Measurements from ENCODE around the gene CHKA. TPM values are rescaled to one million over a fixed set of nuclear protein-coding genes. Genes with fewer than 3 reads are reported as not detected.

The CHKA gene
- total and polyA plus RNA-seq, 9 of the 15 experiments (the other 6 are each of a cell fraction or from before 2014, with no cell fraction given) = 3.6 to 37.0 (median 30.2) TPM

DNA sequence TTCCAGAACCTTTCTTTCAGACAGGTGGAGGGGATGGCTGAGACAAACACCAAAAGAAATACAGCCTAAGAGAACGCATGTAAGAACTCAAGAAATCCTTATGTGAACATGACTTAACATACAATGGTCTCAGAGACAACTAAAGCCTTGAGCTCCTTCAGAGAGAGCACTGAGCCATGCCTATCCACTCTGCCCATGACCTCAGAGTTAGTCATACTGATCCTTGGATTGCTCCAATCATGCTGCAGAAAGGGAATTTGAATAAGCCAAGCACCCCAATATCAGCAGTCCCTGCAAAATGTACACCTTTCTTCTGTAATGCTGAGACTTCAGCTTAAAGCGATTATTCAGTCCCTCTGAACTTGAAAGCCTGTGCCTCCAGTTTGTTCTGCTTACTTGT lies 43.2 kb upstream of the CHKA start:
- DNase-seq (ENCODE audit: extremely low read depth in 1 of 4, low spot score in 3 of 4) (no peak), FAIRE-seq (peak; percentile 29), ATAC-seq (no peak)
- TF ChIP-seq RBM15 (IDR thresholded peaks at IDR 0.05; ENCODE audit: insufficient read depth, low read length) (no peak), POLR2A (conservative IDR thresholded peaks at IDR 0.05) (0 out of 2 replicates have a peak, but pooled peaks have one; percentile 19), POLR2AphosphoS5 (IDR thresholded peaks at IDR 0.05; ENCODE audit: control insufficient read depth, insufficient read depth, low read depth, low read length) (peak; percentile 31; the same call in 1 of the 2 replicates), FOSL1 (tag; conservative IDR thresholded peaks at IDR 0.05) (peak; percentile 67)
- TF ChIP-seq, protein P1, sequence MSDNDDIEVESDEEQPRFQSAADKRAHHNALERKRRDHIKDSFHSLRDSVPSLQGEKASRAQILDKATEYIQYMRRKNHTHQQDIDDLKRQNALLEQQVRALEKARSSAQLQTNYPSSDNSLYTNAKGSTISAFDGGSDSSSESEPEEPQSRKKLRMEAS (CRISPR knock-in tag; IDR thresholded peaks at IDR 0.05) = no peak
- BruUV-seq (replicated peaks) = no TSS peak
- Histone ChIP-seq H3K36me3 (ENCODE audit: control insufficient read depth, insufficient read depth, low read length) (peaks cover 31% of the 10 kb centered on the region), H3K79me2 (ENCODE audit: control insufficient read depth, insufficient read depth, low read length) (no peaks in the 10 kb centered on the region), H3K27me3 (ENCODE audit: control insufficient read depth in 2 of 2, insufficient read depth in 2 of 2, low read length in 2 of 2) (no peaks in the 10 kb centered on the region), H2AFZ (ENCODE audit: low read depth, low read length) (no peak overlapping the region), H3K4me1 (replicated peaks in 1 of 2; ENCODE audit: control insufficient read depth in 2 of 2, insufficient read depth in 2 of 2, low read length in 2 of 2) (no peaks in the 10 kb centered on the region), H3K4me2 (ENCODE audit: insufficient read depth, low read length) (no peak overlapping the region), H3K4me3 (no peak overlapping the region), H3K9ac (ENCODE audit: insufficient read depth in 1 of 2, low read depth in 2 of 2, low read length in 2 of 2) (no peak overlapping the region), H3K9me3 (replicated peaks; ENCODE audit: control insufficient read depth, insufficient read depth, low read depth, low read length) (no peaks in the 10 kb centered on the region), H4K20me1 (replicated peaks; ENCODE audit: control insufficient read depth, insufficient read depth, low read length) (no peaks in the 10 kb centered on the region), H3K27ac (ENCODE audit: extremely low read depth, low read depth, low read length) (no peak overlapping the region), H3K9me1 (ENCODE audit: control insufficient read depth, insufficient read depth, low read length) (no peaks in the 10 kb centered on the region)
- 62% methylated on average over 2 of the region's 2 CpGs for WGBS (ENCODE audit: insufficient coverage, low coverage, missing lambda C conversion rate)
- intact Hi-C loops (cut with micrococcal nuclease) (no loop called here), in situ Hi-C loops (cut with MboI) (no loop called here)
- ChIA-PET POLR2A (interaction anchor here (0.6 to 1.8 kb wide), 6 partner anchors 9 to 167 kb away, joined by 3 to 6 read pairs (median 4); no protein-coding TSS in a partner anchor), CTCF (ENCODE audit: low intra/inter-chr PET ratio) (no interaction called here)

DNA sequence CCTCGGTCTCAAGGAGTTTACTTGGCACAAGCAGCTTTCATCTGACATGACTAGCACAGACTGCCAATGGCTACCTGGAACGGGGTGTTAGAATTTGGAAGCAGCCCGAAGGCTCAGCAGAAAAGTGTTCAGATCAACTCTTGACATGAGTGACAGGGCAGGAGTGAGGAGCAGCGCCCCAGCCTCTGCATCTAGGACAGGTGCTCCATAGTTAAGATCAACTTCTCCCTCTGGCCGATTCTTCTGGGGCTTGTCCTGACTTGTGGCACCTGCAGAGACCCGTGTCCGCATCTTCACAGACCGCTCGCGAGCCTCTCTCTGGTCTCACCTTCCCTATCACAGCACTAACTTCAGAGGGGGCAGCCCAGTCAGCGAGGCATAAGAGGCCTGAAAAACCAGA lies 42.5 kb upstream of the CHKA start:
- POLR2A ChIA-PET = interaction anchor here (1.0 to 2.3 kb wide), 6 partner anchors 9 to 45 kb away, joined by 3 to 6 read pairs (median 4); no protein-coding TSS in a partner anchor
- in situ Hi-C loops (cut with MboI) = no loop called here
- intact Hi-C loops (cut with micrococcal nuclease) = no loop called here
- TF ChIP-seq ILF3 (IDR thresholded peaks at IDR 0.05; ENCODE audit: borderline replicate concordance) (no peak), TAF15 (IDR thresholded peaks at IDR 0.05; ENCODE audit: low read depth, low read length) (no peak), ZNF707 (CRISPR knock-in tag; conservative IDR thresholded peaks at IDR 0.05) (no peak), CBFB (CRISPR knock-in tag; IDR thresholded peaks at IDR 0.05) (no peak), RBM34 (IDR thresholded peaks at IDR 0.05; ENCODE audit: borderline replicate concordance, insufficient read depth, low read length) (no peak), MBD2 (IDR thresholded peaks at IDR 0.05; ENCODE audit: borderline replicate concordance, low read depth) (no peak), PHB (CRISPR knock-in tag; IDR thresholded peaks at IDR 0.05) (no peak), SIX5 (IDR thresholded peaks at IDR 0.05; ENCODE audit: borderline replicate concordance in 1 of 2, insufficient read depth in 1 of 2, low read depth in 1 of 2, low read length in 2 of 2) (no peak), HSF4 (CRISPR knock-in tag; IDR thresholded peaks at IDR 0.05; ENCODE audit: borderline replicate concordance) (no peak), CEBPG (CRISPR knock-in tag; IDR thresholded peaks at IDR 0.05) (no peak), CEBPG (tag; conservative IDR thresholded peaks at IDR 0.05 in 1 of 2, IDR thresholded peaks at IDR 0.05 in 1 of 2) (no peak)
- TF ChIP-seq, protein P2, sequence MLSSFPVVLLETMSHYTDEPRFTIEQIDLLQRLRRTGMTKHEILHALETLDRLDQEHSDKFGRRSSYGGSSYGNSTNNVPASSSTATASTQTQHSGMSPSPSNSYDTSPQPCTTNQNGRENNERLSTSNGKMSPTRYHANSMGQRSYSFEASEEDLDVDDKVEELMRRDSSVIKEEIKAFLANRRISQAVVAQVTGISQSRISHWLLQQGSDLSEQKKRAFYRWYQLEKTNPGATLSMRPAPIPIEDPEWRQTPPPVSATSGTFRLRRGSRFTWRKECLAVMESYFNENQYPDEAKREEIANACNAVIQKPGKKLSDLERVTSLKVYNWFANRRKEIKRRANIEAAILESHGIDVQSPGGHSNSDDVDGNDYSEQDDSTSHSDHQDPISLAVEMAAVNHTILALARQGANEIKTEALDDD (IDR thresholded peaks at IDR 0.05) = no peak

More for the DNA sequence above, 42.5 kb upstream of the CHKA start:
- Histone ChIP-seq H3K4me3 (no peak overlapping the region), H3K36me3 (ENCODE audit: control insufficient read depth, insufficient read depth, low read length) (peaks cover 23% of the 10 kb centered on the region), H3K4me1 (replicated peaks in 1 of 2; ENCODE audit: control insufficient read depth in 2 of 2, insufficient read depth in 2 of 2, low read length in 2 of 2) (no peaks in the 10 kb centered on the region), H3K9ac (ENCODE audit: insufficient read depth in 1 of 2, low read depth in 2 of 2, low read length in 2 of 2) (no peak overlapping the region), H2AFZ (ENCODE audit: low read depth, low read length) (no peak overlapping the region), H4K20me1 (replicated peaks; ENCODE audit: control insufficient read depth, insufficient read depth, low read length) (no peaks in the 10 kb centered on the region), H3K79me2 (ENCODE audit: control insufficient read depth, insufficient read depth, low read length) (no peaks in the 10 kb centered on the region), H3K27ac (ENCODE audit: extremely low read depth, low read depth, low read length) (no peak overlapping the region), H3K9me3 (replicated peaks; ENCODE audit: control insufficient read depth, insufficient read depth, low read depth, low read length) (no peaks in the 10 kb centered on the region), H3K27me3 (ENCODE audit: control insufficient read depth in 2 of 2, insufficient read depth in 2 of 2, low read length in 2 of 2) (no peaks in the 10 kb centered on the region), H3K4me2 (ENCODE audit: insufficient read depth, low read length) (no peak overlapping the region), H3K9me1 (ENCODE audit: control insufficient read depth, insufficient read depth, low read length) (no peaks in the 10 kb centered on the region)
- ATAC-seq (no peak), DNase-seq (ENCODE audit: extremely low read depth in 1 of 4, low spot score in 3 of 4) (no peak), FAIRE-seq (no peak)
- 76% methylated on average over 11 of the region's 11 CpGs for WGBS (ENCODE audit: insufficient coverage, low coverage, missing lambda C conversion rate)
- CTCF ChIA-PET (ENCODE audit: low intra/inter-chr PET ratio) = no interaction called here
- BruUV-seq (replicated peaks) = no TSS peak
